ENCODE data around the gene UTP11.

UTP11 gene

GRCh38 chr1:38014724-38015424 is 2.3 kb downstream of the UTP11 start:
- no peak for TF ChIP-seq CTCF (conservative IDR thresholded peaks at IDR 0.05)
- no peak for TF ChIP-seq ZFX (IDR thresholded peaks at IDR 0.05)

GRCh38 chr1:38015978-38016725 is 3.6 kb downstream of the UTP11 start:
- TF ChIP-seq ZFX (IDR thresholded peaks at IDR 0.05), result no peak
- TF ChIP-seq CTCF (conservative IDR thresholded peaks at IDR 0.05), result no peak
- no peak overlapping the region for H3K27ac ChIP-seq

More at GRCh38 chr1:38014724-38015424, 2.3 kb downstream of the UTP11 start:
- H3K27ac ChIP-seq, result no peak overlapping the region

GRCh38 chr1:38018864-38019343 is 6.4 kb downstream of the UTP11 start:
- peak; percentile 72 for TF ChIP-seq CTCF (conservative IDR thresholded peaks at IDR 0.05)
- TF ChIP-seq ZFX (IDR thresholded peaks at IDR 0.05), result no peak
- no peak overlapping the region for H3K27ac ChIP-seq

- TF ChIP-seq ZFX (IDR thresholded peaks at IDR 0.05), result no peak
- no peak for TF ChIP-seq CTCF (conservative IDR thresholded peaks at IDR 0.05)
- H3K27ac ChIP-seq, result no peak overlapping the region
Measured at GRCh38 chr1:38020396-38020795, 7.9 kb downstream of the UTP11 start.

GRCh38 chr1:38021969-38022368 is 9.4 kb downstream of the UTP11 start:
- TF ChIP-seq ZFX (IDR thresholded peaks at IDR 0.05), result no peak
- no peak for TF ChIP-seq CTCF (conservative IDR thresholded peaks at IDR 0.05)
- H3K27ac ChIP-seq, result no peak overlapping the region

GRCh38 chr1:38022810-38023209 is 10.3 kb downstream of the UTP11 start:
- no peak for TF ChIP-seq ZFX (IDR thresholded peaks at IDR 0.05)
- TF ChIP-seq CTCF (conservative IDR thresholded peaks at IDR 0.05), result no peak
- no peak overlapping the region for H3K27ac ChIP-seq

- TF ChIP-seq ZFX (IDR thresholded peaks at IDR 0.05) (no peak), CTCF (conservative IDR thresholded peaks at IDR 0.05) (no peak)
- no peak overlapping the region for H3K27ac ChIP-seq
Measured at GRCh38 chr1:38025233-38025632, 12.7 kb downstream of the UTP11 start.
